Measurements from ENCODE around the gene NOL9.
A peak's percentile ranks its signal among the peaks of the same experiment; 100 is the strongest.

The NOL9 gene

DNA sequence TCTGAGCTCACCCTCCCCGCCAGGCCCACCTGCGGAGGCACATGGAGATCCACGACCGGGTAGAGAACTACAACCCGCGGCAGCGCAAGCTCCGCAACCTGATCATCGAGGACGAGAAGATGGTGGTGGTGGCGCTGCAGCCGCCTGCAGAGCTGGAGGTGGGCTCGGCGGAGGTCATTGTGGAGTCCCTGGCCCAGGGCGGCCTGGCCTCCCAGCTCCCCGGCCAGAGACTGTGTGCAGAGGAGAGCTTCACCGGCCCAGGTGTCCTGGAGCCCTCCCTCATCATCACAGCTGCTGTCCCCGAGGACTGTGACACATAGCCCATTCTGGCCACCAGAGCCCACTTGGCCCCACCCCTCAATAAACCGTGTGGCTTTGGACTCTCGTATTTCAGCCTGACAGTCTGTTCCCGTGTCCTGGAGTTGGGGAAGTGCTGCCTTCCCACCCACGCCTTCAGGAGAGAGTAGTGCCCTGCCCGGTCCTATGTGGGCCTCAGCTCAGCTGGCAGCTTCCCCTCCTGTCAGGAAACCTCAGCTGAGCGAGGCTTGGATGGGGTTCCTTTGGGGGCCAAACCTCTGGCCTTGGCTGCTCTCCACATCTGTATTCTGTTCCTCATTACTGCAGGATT is 34.7 kb upstream of the NOL9 start:
- no peak for DNase-seq

DNA sequence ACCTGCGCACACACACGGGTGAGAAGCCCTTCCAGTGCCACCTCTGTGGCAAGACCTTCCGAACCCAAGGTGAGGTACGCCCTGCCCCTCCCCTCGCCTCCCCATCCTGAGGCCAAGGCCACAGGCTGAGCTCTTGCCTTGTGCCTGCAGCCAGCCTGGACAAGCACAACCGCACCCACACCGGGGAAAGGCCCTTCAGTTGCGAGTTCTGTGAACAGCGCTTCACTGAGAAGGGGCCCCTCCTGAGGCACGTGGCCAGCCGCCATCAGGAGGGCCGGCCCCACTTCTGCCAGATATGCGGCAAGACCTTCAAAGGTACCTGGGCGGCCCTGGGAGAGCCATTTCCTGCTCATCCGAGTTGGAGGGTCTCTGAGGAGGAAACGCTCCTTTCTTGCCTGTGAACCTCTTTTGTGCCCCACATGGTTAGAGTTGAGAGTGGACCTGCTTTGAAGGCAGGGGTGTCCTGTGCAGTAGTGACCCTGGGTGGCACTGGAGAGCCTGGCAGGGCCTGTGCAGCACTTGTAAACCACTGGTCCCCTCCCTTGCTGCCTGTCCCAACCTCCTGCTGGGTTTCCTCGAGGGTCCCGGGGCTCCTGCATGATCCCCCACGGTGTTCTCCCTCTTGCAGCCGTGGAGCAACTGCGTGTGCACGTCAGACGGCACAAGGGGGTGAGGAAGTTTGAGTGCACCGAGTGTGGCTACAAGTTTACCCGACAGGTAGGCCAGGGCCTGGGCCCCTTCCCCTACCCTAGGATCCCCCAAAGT is 34.0 kb upstream of the NOL9 start:
- no peak for DNase-seq

DNA sequence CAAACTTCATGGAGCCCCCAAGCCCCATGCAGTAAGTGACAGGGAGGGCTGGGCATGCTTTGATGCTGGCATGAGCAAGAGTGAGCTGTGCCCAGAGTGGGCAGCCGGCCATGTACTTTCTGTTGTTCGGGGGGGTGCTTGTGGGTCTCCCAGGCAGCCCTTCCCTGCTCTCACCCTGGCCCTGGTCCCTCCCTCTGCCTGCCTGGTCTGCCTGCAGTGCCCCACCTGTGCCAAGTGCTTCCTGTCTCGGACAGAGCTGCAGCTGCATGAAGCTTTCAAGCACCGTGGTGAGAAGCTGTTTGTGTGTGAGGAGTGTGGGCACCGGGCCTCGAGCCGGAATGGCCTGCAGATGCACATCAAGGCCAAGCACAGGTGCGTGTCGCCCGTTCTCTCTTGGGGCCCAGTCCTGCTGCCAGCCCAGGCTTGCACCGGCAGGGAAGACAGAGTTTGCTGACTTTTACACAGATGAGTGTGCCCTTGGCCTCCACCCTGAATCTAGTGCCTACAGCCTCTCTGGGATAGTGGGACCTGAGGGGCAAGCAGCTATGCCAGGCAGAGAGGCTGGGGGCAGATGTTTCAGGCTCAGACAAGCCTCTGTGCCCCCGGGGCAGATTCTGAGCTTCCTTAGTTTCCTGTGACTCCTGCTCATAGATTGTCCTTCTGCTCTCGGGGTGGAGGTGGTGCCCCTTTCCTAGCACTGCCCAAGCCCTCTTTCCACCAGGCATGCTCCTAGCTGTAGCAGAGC is 33.1 kb upstream of the NOL9 start:
- no peak for DNase-seq

DNA sequence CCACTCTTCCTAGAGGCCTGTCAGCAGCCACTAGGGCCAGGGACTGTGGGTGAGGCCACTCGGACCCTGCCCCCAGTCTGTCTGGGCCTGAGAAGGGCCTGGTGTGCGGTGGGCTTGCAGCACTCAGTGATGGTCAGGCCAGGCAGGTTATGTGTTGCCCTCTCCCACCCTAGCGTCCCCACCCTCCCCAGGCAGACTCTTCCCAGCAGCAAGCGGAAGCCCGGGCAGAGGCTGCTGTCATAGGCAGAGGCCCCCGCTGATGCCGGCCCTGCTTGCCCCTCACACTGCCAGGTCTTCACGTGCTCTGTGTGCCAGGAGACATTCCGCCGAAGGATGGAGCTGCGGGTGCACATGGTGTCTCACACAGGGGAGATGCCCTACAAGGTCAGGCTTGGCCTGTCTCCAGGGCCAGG is 32.1 kb upstream of the NOL9 start:
- DNase-seq, result no peak

DNA sequence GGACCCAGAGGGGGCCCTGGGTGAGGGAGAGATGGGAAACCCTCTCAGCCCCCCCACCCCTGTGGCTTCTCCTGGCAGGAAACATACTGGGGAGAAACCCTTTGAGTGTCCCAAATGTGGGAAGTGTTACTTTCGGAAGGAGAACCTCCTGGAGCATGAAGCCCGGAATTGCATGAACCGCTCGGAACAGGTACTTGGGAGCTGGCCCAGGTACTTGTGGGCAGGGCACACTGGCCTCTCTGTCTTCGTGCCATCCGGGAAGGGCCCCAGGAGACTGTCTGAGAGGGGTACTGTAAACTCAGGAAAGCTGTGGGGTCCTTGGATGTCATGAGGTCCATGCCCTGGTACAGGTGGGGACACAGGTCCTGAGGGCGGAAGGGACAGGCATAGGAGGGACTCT is 31.5 kb upstream of the NOL9 start:
- no peak for DNase-seq

DNA sequence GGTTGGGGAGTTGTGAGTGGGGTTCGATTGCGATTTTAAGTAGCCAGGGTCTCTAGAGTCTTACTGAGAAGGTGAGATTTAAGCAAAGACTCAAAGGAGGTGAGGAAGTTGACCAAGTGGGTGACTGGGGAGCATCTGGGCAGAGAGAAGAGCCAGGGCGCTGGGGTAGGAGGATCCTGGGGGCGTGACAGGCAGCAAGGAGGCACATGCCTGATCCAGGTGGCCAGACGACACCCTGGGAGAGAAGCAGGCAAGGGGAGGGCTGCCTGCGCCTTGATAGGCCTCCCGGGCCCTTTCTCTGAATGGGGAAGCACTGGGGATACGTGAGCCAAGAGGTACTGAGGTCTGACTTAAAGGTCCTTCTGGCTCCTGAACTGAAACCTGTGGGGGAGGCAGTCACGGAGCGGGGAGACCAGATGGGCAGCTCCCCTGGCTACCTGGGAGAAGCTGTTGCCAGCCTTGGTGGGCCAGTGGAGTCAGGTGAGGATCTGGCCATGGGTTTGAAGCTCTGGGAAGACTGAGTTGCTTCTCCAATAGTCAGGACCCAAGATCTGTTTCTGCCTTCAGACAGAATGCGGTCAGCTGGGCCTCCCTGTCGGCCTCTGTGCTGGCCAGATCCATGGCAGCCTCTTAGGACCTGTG is 30.9 kb upstream of the NOL9 start:
- no peak for DNase-seq

DNA sequence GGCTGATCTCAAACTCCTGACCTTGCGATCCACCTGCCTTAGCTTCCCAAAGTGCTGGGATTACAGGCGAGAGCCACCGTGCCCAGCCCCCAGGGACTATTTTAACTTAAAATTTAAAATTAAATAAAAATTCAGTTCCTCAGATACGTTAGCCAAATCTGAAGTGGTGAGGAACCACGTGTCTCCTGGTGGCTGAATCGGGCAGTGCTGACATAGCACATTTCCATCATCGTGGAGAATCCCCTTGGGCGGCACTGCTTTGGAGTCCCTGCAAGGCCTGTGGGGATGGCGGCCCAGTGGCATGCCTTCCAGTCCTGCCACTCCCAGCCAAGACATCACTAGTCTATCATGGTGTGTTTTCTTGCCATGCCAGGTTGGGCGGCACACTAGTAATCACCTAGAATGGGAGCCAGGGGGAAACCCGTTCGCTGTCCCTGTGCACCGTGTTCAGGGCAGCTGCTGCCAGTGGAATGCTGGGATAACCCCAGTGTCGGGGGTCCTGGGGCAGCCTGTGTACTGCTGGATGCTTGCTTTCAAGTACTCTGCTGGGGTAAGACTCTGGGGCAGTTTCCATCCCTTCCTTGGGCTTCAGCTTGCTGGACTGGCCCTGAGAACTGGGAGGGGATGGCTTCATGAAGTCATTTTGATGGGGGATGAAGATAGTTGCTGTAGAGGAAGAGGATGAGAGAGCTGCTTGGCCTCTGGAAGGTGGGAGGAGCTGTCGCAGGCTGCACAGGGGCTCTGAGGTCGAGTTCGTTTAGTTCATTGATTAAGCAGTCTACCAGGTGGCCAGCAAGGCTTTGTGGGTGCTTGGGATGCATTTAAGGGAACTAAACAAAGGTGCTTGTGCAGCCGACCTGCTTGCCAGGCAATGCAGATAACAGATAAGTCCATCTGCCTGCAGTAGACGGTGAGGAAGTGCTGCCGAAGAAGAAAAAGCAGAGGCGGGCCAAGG is 30.1 kb upstream of the NOL9 start:
- no peak for DNase-seq

DNA sequence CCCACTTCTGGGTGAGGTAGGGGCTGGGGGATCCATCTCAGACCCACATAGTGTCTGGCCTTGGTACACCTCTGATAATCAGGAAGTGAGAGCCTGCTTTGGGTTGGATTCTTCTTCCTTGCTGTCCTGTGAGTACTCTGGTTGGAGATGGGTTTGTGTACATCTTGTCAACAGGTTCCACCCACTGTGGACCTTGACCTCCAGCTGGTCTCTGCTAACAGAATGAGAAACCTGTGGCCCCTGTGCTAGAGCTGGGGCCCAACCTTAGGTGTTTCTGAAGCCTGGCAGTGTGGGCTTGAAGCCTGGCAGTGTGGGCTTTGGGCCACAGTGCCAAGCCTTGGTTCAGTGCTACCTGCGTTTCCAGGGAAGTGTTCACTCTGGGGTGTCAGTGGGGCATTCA is 28.1 kb upstream of the NOL9 start:
- no peak for DNase-seq

DNA sequence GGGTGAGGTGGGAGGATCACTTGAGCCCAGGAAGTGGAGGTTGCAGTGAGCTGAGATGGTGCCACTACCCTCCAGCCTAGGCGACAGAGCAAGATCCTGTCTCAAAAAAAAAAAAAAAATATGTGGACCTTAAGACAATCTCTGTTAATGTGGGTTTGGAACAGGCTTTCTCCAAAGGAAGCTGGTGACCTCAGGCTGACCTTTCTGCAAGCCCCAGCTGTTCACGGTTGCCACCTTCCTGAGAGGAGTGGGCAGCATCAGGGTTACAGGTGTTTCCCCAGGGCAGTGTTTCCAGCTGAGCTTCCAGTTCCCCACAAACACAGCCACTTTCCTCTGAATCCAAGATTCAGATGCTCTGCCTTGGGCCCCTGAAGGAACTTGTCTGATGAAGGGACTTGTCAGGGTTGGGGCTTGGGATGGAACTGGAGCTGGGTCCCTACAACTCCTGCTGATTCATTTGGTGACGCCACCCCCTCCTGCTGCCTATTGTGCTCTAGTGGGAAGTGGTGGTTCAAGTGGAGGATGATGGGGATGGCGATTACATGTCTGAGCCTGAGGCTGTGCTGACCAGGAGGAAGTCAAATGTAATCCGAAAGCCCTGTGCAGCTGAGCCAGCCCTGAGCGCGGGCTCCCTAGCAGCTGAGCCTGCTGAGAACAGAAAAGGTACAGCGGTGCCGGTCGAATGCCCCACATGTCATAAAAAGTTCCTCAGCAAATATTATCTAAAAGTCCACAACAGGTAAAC is 27.4 kb upstream of the NOL9 start:
- DNase-seq, result no peak

DNA sequence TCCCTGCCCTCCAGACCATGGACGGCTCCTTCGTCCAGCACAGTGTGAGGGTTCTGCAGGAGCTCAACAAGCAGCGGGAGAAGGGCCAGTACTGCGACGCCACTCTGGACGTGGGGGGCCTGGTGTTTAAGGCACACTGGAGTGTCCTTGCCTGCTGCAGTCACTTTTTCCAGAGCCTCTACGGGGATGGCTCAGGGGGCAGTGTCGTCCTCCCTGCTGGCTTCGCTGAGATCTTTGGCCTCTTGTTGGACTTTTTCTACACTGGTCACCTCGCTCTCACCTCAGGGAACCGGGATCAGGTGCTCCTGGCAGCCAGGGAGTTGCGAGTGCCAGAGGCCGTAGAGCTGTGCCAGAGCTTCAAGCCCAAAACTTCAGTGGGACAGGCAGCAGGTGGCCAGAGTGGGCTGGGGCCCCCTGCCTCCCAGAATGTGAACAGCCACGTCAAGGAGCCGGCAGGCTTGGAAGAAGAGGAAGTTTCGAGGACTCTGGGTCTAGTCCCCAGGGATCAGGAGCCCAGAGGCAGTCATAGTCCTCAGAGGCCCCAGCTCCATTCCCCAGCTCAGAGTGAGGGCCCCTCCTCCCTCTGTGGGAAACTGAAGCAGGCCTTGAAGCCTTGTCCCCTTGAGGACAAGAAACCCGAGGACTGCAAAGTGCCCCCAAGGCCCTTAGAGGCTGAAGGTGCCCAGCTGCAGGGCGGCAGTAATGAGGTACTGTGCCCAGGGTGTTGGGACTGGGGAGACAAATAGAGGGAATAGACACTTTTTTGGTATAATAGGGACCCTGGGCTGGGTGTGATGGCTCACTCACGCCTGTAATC is 26.5 kb upstream of the NOL9 start:
- DNase-seq, result no peak

DNA sequence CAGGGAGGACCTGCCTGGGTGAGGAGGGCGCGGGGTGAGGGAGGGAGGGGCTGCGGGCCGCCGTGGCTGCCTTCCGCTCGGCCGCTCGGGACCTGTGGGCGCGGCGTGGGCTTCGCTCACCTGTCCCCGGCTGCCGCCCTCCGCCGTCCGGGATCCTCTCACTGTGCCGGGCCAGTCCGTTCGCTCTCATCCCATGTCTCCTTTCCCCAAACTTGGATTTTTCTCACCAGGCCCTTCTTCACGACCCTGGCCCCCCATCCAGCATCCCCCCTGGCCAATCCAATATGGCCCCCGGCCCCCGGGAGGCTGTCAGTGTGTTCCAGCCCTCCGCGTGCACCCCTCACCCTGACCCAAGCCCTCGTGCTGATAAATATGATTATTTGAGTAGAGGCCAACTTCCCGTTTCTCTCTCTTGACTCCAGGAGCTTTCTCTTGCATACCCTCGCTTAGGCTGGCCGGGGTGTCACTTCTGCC is 25.8 kb upstream of the NOL9 start:
- DNase-seq, result no peak

DNA sequence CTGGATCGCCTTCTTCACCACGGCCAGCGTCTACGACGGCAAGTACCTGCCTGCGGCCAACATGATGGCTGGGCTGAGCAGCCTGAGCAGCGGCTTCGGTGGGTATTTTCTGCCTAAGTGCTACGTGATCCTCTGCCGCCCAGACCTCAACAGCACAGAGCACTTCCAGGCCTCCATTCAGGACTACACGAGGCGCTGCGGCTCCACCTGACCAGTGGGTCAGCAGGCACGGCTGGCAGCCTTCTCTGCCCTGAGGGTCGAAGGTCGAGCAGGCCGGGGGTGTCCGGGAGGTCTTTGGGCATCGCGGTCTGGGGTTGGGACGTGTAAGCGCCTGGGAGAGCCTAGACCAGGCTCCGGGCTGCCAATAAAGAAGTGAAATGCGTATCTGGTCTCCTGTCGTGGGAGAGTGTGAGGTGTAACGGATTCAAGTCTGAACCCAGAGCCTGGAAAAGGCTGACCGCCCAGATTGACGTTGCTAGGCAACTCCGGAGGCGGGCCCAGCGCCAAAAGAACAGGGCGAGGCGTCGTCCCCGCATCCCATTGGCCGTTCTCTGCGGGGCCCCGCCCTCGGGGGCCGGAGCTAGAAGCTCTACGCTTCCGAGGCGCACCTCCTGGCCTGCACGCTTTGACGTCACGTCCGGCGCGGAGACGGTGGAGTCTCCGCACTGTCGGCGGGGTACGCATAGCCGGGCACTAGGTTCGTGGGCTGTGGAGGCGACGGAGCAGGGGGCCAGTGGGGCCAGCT is 25.2 kb upstream of the NOL9 start, which contains the start of gene ZBTB48:
Gene ZBTB48, plus strand, starts transcription at position 621 of the 745 bp plus-strand sequence. CDS start 616 bp downstream, outside the sequence.
- DNase-seq, result peak; percentile 97

DNA sequence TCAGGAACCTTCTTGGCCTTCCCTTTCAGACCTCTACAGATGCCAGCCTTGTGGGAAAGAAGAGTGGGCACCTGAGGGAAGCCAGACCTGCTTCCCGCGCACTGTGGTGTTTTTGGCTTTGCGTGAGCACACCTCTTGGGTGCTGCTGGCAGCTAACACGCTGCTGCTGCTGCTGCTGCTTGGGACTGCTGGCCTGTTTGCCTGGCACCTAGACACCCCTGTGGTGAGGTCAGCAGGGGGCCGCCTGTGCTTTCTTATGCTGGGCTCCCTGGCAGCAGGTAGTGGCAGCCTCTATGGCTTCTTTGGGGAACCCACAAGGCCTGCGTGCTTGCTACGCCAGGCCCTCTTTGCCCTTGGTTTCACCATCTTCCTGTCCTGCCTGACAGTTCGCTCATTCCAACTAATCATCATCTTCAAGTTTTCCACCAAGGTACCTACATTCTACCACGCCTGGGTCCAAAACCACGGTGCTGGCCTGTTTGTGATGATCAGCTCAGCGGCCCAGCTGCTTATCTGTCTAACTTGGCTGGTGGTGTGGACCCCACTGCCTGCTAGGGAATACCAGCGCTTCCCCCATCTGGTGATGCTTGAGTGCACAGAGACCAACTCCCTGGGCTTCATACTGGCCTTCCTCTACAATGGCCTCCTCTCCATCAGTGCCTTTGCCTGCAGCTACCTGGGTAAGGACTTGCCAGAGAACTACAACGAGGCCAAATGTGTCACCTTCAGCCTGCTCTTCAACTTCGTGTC is 24.5 kb upstream of the NOL9 start:
- no peak for DNase-seq

DNA sequence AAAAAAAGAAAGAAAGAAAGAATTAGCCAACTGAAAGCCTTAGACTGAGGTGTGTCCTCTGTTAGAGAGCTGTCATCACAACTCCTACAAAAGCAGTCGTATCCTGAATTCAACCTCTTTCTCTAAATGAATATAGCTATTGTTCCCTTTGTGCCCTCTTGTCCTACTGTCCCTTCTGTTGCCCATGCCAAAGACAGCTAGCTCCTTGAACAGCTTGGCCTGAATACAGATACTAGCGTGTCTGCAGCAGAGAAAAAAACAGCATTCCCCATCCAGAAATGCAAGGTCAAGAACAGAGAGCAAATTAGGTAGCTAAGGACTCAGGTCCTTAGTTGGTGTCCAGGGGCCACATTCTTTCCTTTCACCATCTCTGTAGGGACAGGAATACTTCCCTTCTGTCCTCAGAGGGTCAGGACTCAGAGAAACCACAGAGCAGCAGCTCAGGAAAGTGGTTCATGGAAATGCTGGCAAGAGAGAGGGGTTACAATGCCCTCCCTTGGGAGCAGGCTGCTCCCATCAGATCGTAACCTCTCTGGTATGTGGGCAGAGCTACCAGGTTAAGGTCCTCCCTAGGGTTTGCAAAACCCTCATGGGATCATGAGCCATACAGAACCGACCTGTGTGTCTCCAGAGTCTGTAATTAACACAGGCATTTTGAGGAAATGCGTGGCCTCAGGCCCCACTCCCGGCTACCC is 23.7 kb upstream of the NOL9 start:
- no peak for DNase-seq

DNA sequence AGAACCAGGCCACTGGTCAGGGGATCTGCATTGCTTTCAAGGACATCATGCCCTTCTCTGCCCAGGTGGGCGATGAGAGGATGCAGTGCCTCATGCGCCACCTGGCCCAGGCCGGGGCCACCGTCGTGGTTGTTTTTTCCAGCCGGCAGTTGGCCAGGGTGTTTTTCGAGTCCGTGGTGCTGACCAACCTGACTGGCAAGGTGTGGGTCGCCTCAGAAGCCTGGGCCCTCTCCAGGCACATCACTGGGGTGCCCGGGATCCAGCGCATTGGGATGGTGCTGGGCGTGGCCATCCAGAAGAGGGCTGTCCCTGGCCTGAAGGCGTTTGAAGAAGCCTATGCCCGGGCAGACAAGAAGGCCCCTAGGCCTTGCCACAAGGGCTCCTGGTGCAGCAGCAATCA is 20.5 kb upstream of the NOL9 start:
- no peak for DNase-seq

DNA sequence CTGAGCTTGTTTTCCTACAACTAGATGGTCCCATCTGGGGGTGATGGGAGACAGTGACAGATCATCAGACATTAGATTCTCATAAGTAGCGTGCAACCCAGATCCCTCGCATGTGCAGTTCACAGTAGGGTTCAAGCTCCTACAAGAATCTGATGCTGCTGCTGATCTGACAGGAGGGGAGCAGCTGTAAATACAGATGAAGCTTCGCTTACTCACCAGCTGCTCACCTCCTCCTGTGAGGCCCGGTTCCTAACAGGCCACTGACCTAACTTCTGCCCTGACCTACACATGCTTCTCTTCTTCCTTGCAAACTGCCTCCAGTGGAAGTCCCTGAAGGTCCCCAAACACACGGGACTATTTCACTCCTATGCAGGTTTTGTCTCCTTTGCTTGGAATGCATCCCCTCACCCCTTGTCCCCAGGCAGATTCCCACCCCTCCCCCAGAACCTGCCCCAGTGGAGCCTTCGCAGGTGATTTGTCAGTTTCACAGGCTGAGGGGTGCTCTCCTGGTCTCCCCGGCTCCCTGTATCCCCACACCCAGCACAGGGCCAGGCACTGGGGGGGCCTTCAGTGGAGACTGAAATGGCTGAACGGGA is 19.8 kb upstream of the NOL9 start:
- no peak for DNase-seq

DNA sequence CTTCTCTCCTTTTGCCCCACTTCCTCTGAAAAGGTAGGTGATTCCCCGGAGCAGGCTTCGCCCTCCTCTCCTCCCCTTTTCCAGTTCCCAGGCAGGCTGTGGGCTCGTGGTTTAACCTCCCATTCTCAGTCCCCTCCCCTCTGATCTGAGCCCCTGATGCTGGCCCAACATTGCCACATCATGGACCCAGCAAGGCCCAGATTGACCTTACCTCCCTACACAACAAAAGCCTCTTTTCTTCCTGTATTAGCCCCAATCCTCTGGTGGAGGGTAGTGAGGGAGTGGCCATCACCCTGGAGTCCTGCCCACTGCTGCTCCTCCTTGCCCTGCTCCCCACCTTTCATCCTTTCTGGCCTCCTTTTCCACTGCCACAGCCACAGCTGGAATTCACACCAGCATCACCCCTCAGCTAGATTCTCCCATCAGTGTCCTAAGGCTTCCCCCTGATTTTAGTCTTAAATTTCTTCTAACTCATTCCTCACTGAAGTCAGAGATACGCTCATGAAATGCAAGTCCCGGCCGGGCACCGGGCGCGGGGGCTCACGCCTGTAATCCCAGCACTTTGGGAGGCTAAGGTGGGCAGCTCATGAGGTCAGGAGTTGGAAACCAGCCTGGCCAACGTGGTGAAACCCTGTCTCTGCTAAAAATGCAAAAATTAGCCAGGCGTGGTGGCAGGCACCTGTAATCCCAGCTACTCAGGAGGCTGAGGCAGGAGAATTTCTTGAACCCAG is 18.5 kb upstream of the NOL9 start:
- DNase-seq, result no peak
